ENCODE results near the gene ADAM30. TPM values are rescaled to one million over a fixed set of nuclear protein-coding genes. Genes with fewer than 3 reads are reported as not detected.

ADAM30 gene
- total RNA-seq, 2 experiments from 2014 or later: not detected

GRCh38 chr1:119870917-119871596, 25.3 kb downstream of the ADAM30 start:
- DNase-seq (ENCODE audit: low spot score): peak; percentile 71
- H3K4me3 ChIP-seq (ENCODE audit: low read depth, low read length, poor library complexity, severe bottlenecking): no peak overlapping the region
- intact Hi-C loops (cut with micrococcal nuclease; ENCODE audit: unreplicated experiment): loop anchor here (2.0 to 10.0 kb wide), 3 partner anchors 16 to 274 kb away; no protein-coding TSS in a partner anchor
- TF ChIP-seq CTCF (conservative IDR thresholded peaks at IDR 0.05; ENCODE audit: low read length) (peak; percentile 95), EZH2phosphoT487 (IDR thresholded peaks at IDR 0.05; ENCODE audit: borderline replicate concordance, low read depth, low read length) (no peak)
- no peaks in the 10 kb centered on the region for H3K9me3 ChIP-seq (ENCODE audit: low read length)
- BruUV-seq (replicated peaks): no TSS peak
- H3K4me2 ChIP-seq (ENCODE audit: low read length): peak overlapping the region; percentile 44; the same call in 1 of the 2 replicates
- peak overlapping the region; percentile 61; the same call in 1 of the 2 replicates for H2AFZ ChIP-seq (ENCODE audit: low read length)
- no peak overlapping the region for H3K27ac ChIP-seq (ENCODE audit: low read depth, low read length, poor library complexity, severe bottlenecking)
- ChIA-PET POLR2A (interaction anchor here (1.0 kb wide), 1 partner anchor 11 kb away, joined by 3 read pairs; no protein-coding TSS in a partner anchor), CTCF (ENCODE audit: unreplicated experiment) (no interaction called here)
- H3K9me2 ChIP-seq (ENCODE audit: insufficient read depth, low read length): no peaks in the 10 kb centered on the region
- H3K36me3 ChIP-seq (ENCODE audit: insufficient read depth, low read length): no peaks in the 10 kb centered on the region
- H3K4me1 ChIP-seq (ENCODE audit: insufficient read depth, low read length, poor library complexity, severe bottlenecking): no peaks in the 10 kb centered on the region
- H3K79me2 ChIP-seq (ENCODE audit: insufficient read depth, low read depth, low read length): no peaks in the 10 kb centered on the region
- H4K20me1 ChIP-seq (ENCODE audit: insufficient read depth, low read length): no peaks in the 10 kb centered on the region

GRCh38 chr1:119869995-119870394, 26.3 kb downstream of the ADAM30 start:
- no peaks in the 10 kb centered on the region for H3K9me3 ChIP-seq (ENCODE audit: low read length)

More at GRCh38 chr1:119869995-119870394, 26.3 kb downstream of the ADAM30 start:
- Histone ChIP-seq H4K20me1 (ENCODE audit: insufficient read depth, low read length) (no peaks in the 10 kb centered on the region), H3K4me2 (ENCODE audit: low read length) (no peak overlapping the region), H2AFZ (ENCODE audit: low read length) (no peak overlapping the region), H3K4me1 (ENCODE audit: insufficient read depth, low read length, poor library complexity, severe bottlenecking) (no peaks in the 10 kb centered on the region), H3K79me2 (ENCODE audit: insufficient read depth, low read depth, low read length) (no peaks in the 10 kb centered on the region), H3K36me3 (ENCODE audit: insufficient read depth, low read length) (no peaks in the 10 kb centered on the region), H3K27ac (ENCODE audit: low read depth, low read length, poor library complexity, severe bottlenecking) (no peak overlapping the region), H3K4me3 (ENCODE audit: low read depth, low read length, poor library complexity, severe bottlenecking) (no peak overlapping the region), H3K9me2 (ENCODE audit: insufficient read depth, low read length) (no peaks in the 10 kb centered on the region)
- intact Hi-C loops (cut with micrococcal nuclease; ENCODE audit: unreplicated experiment): loop anchor here (2.0 to 10.0 kb wide), 4 partner anchors 17 to 275 kb away; partner anchors contain the start of gene REG4
- no peak for DNase-seq (ENCODE audit: low spot score)
- TF ChIP-seq EZH2phosphoT487 (IDR thresholded peaks at IDR 0.05; ENCODE audit: borderline replicate concordance, low read depth, low read length) (no peak), CTCF (conservative IDR thresholded peaks at IDR 0.05; ENCODE audit: low read length) (no peak)
- BruUV-seq (replicated peaks): no TSS peak
- POLR2A ChIA-PET: interaction anchor here (0.6 to 1.5 kb wide), 2 partner anchors 19 to 276 kb away, joined by 3 read pairs; no protein-coding TSS in a partner anchor
- CTCF ChIA-PET (ENCODE audit: unreplicated experiment): no interaction called here
